Mesothelial cell of epicardium (in vitro differentiated cells): ENCODE data around the gene GMDS. TPM values are rescaled to one million over a fixed set of nuclear protein-coding genes. Genes with fewer than 3 reads are reported as not detected.
A peak's percentile ranks its signal among the peaks of the same experiment; 100 is the strongest.

Source experiments
- DNase-seq, 2 experiments: peaks; one replicate each; pipeline ENCODE4 v3.0.0; 2021; ENCODE audit warnings: low spot score in 2 of 2; ENCODE audit not compliant: unreplicated experiment in 2 of 2
- H3K27ac Mint-ChIP-seq: 2 replicates; pipeline ENCODE4 v1.8.0; 2021; ENCODE audit warnings: mixed read lengths
- H3K27me3 Mint-ChIP-seq: 2 replicates; pipeline ENCODE4 v1.8.0; 2021; ENCODE audit warnings: low read depth, mixed read lengths
- H3K36me3 Mint-ChIP-seq: 2 replicates; pipeline ENCODE4 v1.8.0; 2021; ENCODE audit warnings: mixed read lengths
- H3K4me1 Mint-ChIP-seq: 2 replicates; pipeline ENCODE4 v1.8.0; 2021; ENCODE audit warnings: mixed read lengths
- H3K4me3 Mint-ChIP-seq: 2 replicates; pipeline ENCODE4 v1.8.0; 2021; ENCODE audit warnings: mild to moderate bottlenecking, moderate library complexity, mixed read lengths
- H3K9me3 Mint-ChIP-seq: 2 replicates; pipeline ENCODE4 v1.8.0; 2021; ENCODE audit warnings: mixed read lengths
- CTCF ChIP-seq: fragments of 200-600 bp; sonication (generic); IDR thresholded peaks from one replicate; pipeline ENCODE4 v1.5.0; 2021; ENCODE audit warnings: antibody characterized with exemption; ENCODE audit not compliant: unreplicated experiment
- total RNA-seq: library from RNA; stranded (reverse); gene quantifications from 3 replicates; pipeline ENCODE4 v1.2.1, GENCODE V29; 2021

GMDS gene
- total RNA-seq, 1 donor from 2014 or later, result 39.9 TPM

DNA sequence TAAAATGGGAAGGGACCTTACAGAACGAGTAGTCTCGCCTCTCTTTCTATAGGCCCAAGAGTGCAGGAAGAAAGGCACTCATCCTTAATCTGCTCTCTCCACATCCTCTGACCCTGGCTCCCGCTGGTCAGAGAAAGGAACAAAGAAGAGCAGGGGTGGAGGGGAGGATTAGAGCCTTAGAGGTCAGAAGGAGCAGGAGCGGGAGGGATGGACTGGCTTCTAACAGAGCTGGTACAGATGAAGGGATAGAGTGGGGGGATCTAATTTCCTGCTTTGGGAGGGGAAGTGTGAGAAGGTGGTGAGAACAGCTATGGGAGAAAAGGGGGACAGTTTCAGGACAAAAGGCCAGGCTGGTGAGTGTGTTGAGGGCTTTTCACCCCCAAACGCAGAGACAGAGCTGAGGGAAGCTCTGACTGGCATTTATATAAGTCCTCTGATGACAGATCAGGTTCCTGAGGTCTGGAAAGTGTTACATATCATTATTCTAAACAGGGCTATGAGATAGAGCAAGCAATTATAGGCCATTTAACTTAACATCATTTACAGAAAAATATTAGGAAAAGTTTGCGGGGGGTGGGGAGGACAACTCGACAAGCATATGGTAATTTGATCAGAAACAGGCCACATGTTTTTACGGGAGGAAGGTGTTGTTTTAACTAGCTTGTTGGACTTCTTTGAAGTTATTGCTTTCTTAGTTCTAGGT, 524.6 kb downstream of the GMDS start:
- no peaks in the 10 kb centered on the region for H3K27me3 Mint-ChIP-seq
- DNase-seq, result no peak
- TF ChIP-seq CTCF, result no peak
- H3K36me3 Mint-ChIP-seq, result no peaks in the 10 kb centered on the region
- H3K4me1 Mint-ChIP-seq, result peaks cover 59% of the 10 kb centered on the region
- H3K9me3 Mint-ChIP-seq, result no peaks in the 10 kb centered on the region
- no peak overlapping the region for H3K4me3 Mint-ChIP-seq
- peak overlapping the region; percentile 7 for H3K27ac Mint-ChIP-seq

GRCh38 chr6:1719922-1720321, 525.5 kb downstream of the GMDS start:
- TF ChIP-seq CTCF, result no peak
- no peaks in the 10 kb centered on the region for H3K36me3 Mint-ChIP-seq
- no peaks in the 10 kb centered on the region for H3K9me3 Mint-ChIP-seq
- peaks cover 55% of the 10 kb centered on the region for H3K4me1 Mint-ChIP-seq
- H3K27ac Mint-ChIP-seq, result peak overlapping the region; percentile 11
- DNase-seq, result no peak
- no peak overlapping the region for H3K4me3 Mint-ChIP-seq
- no peaks in the 10 kb centered on the region for H3K27me3 Mint-ChIP-seq

- H3K4me3 Mint-ChIP-seq, result no peak overlapping the region
- H3K9me3 Mint-ChIP-seq, result no peaks in the 10 kb centered on the region
- no peak for TF ChIP-seq CTCF
- no peak overlapping the region for H3K27ac Mint-ChIP-seq
- H3K27me3 Mint-ChIP-seq, result no peaks in the 10 kb centered on the region
- peaks cover 51% of the 10 kb centered on the region for H3K4me1 Mint-ChIP-seq
- DNase-seq, result no peak
- H3K36me3 Mint-ChIP-seq, result no peaks in the 10 kb centered on the region
These were observed 528.5 kb downstream of the GMDS start for GRCh38 chr6:1716868-1717267.

DNA sequence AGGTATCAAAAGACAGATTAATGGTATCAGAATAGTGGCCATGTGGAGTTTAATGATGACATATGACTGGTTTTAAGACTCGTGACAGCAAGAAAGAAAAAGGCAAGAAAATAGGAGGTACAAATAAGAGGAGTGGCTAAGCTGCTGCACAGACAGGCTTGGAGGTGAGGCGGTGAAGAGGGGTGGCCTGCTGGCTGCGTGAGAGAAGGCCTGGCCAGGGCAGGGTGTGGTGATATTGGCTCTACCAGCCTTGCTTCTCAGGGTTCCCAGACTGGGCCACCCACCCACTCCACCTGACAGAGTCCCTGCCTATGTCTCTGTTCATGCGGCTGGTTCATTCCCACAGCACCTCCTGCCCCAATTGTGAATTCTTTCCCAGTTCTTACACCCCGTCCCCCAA, 529.0 kb downstream of the GMDS start:
- no peak overlapping the region for H3K4me3 Mint-ChIP-seq
- H3K27ac Mint-ChIP-seq, result peak overlapping the region; percentile 13
- no peak for DNase-seq
- H3K36me3 Mint-ChIP-seq, result no peaks in the 10 kb centered on the region
- TF ChIP-seq CTCF, result no peak
- no peaks in the 10 kb centered on the region for H3K9me3 Mint-ChIP-seq
- no peaks in the 10 kb centered on the region for H3K27me3 Mint-ChIP-seq
- peaks cover 55% of the 10 kb centered on the region for H3K4me1 Mint-ChIP-seq

GRCh38 chr6:1715336-1715735, 530.1 kb downstream of the GMDS start:
- no peak for TF ChIP-seq CTCF
- no peak overlapping the region for H3K4me3 Mint-ChIP-seq
- no peak for DNase-seq
- H3K9me3 Mint-ChIP-seq, result no peaks in the 10 kb centered on the region
- no peaks in the 10 kb centered on the region for H3K27me3 Mint-ChIP-seq
- no peak overlapping the region for H3K27ac Mint-ChIP-seq
- peaks cover 45% of the 10 kb centered on the region for H3K4me1 Mint-ChIP-seq
- H3K36me3 Mint-ChIP-seq, result no peaks in the 10 kb centered on the region
